GM19438 (cell line): ENCODE measurements around the gene SUMF1.
"Not testable (repeated sequence)": the region's sequence is repeated elsewhere in the genome, so short reads cannot be mapped to it uniquely, and the experiment has no call there.

Experiments used
- ATAC-seq: cut with Tn5 transposase; IDR thresholded peaks from one replicate; pipeline ENCODE4 v1.9.1; 2021; ENCODE audit warnings: low read depth; ENCODE audit not compliant: unreplicated experiment

SUMF1 gene

GRCh38 chr3:4343258-4343657 lies 123.8 kb downstream of the SUMF1 start:
- ATAC-seq, result no peak

- no peak for ATAC-seq
These were observed 125.8 kb downstream of the SUMF1 start for GRCh38 chr3:4341336-4341675.

GRCh38 chr3:4340411-4341335 lies 126.4 kb downstream of the SUMF1 start:
- no peak for ATAC-seq

- ATAC-seq, result no peak
These were observed 127.0 kb downstream of the SUMF1 start for GRCh38 chr3:4340077-4340410.

- ATAC-seq, result no peak
These were observed 128.3 kb downstream of the SUMF1 start for GRCh38 chr3:4338751-4339150.

GRCh38 chr3:4336850-4337546 lies 130.1 kb downstream of the SUMF1 start:
- no peak for ATAC-seq

GRCh38 chr3:4335840-4336562 lies 131.1 kb downstream of the SUMF1 start:
- ATAC-seq, result no peak

- no peak for ATAC-seq
These were observed 132.5 kb downstream of the SUMF1 start for GRCh38 chr3:4334548-4334947.

- ATAC-seq, result no peak
These were observed 134.1 kb downstream of the SUMF1 start for GRCh38 chr3:4332991-4333390.

- no peak for ATAC-seq
These were observed 134.5 kb downstream of the SUMF1 start for GRCh38 chr3:4332574-4332973.

GRCh38 chr3:4332111-4332510 lies 135.0 kb downstream of the SUMF1 start:
- ATAC-seq, result no peak

- ATAC-seq, result not testable (repeated sequence)
These were observed 137.3 kb downstream of the SUMF1 start for GRCh38 chr3:4329806-4330205.

GRCh38 chr3:4326868-4327267 lies 140.2 kb downstream of the SUMF1 start:
- no peak for ATAC-seq

- ATAC-seq, result no peak
These were observed 143.6 kb downstream of the SUMF1 start for GRCh38 chr3:4323246-4324027.

GRCh38 chr3:4322635-4323034 lies 144.4 kb downstream of the SUMF1 start:
- ATAC-seq, result no peak

- no peak for ATAC-seq
These were observed 145.3 kb downstream of the SUMF1 start for GRCh38 chr3:4321732-4322131.

- no peak for ATAC-seq
These were observed 146.8 kb downstream of the SUMF1 start for GRCh38 chr3:4320096-4320911.

GRCh38 chr3:4314688-4315087 lies 152.4 kb downstream of the SUMF1 start:
- ATAC-seq, result no peak

GRCh38 chr3:4313606-4314293 lies 153.3 kb downstream of the SUMF1 start:
- no peak for ATAC-seq
